T-helper 2 cell treated with Interferon-gamma antibody and Interleukin-4, amounts not matched to agents 5 μg/mL and 100 μg/mL, for 36 hours (primary cell): ENCODE data around the gene GK.
"Not testable (repeated sequence)": the region's sequence is repeated elsewhere in the genome, so short reads cannot be mapped to it uniquely, and the experiment has no call there.

Experiments
- DNase-seq: peaks from one replicate; pipeline ENCODE4 v3.0.0; 2021; ENCODE audit warnings: low spot score
- H3K27ac Mint-ChIP-seq: one replicate; pipeline ENCODE4 v1.8.0; 2021; ENCODE audit warnings: mild to moderate bottlenecking, mixed read lengths
- H3K27me3 Mint-ChIP-seq: one replicate; pipeline ENCODE4 v1.8.0; 2021; ENCODE audit warnings: low read depth, mixed read lengths
- H3K36me3 Mint-ChIP-seq: one replicate; pipeline ENCODE4 v1.8.0; 2021; ENCODE audit warnings: low read depth, mixed read lengths
- H3K4me1 Mint-ChIP-seq: one replicate; pipeline ENCODE4 v1.8.0; 2021; ENCODE audit warnings: low read depth, mixed read lengths
- H3K4me3 Mint-ChIP-seq: one replicate; pipeline ENCODE4 v1.8.0; 2022; ENCODE audit warnings: mild to moderate bottlenecking, moderate library complexity, mixed read lengths
- H3K9me3 Mint-ChIP-seq: one replicate; pipeline ENCODE4 v1.8.0; 2021; ENCODE audit warnings: mixed read lengths

Gene GK

DNA sequence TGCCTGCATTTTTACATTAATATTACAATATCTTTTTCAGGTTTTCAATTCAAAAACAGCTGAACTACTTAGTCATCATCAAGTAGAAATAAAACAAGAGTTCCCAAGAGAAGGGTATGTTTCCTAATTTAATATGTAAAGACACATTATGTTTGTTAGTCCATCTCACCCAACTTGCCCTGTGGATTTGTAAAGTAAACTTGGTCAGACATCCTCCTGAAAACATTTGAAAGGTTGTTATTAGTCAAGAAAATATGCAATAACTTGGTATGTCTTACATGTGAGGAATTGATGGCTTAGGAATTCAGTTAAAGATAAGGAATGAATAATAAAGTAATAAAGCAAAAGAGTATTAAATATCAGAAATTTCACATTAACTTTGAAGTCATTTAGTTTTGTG is 12.2 kb downstream of the GK start:
- peaks cover 9% of the 10 kb centered on the region for H3K4me1 Mint-ChIP-seq
- peaks cover 23% of the 10 kb centered on the region for H3K36me3 Mint-ChIP-seq
- H3K27me3 Mint-ChIP-seq: no peaks in the 10 kb centered on the region
- no peaks in the 10 kb centered on the region for H3K9me3 Mint-ChIP-seq
- H3K27ac Mint-ChIP-seq: no peak overlapping the region
- no peak for DNase-seq
- no peak overlapping the region for H3K4me3 Mint-ChIP-seq

DNA sequence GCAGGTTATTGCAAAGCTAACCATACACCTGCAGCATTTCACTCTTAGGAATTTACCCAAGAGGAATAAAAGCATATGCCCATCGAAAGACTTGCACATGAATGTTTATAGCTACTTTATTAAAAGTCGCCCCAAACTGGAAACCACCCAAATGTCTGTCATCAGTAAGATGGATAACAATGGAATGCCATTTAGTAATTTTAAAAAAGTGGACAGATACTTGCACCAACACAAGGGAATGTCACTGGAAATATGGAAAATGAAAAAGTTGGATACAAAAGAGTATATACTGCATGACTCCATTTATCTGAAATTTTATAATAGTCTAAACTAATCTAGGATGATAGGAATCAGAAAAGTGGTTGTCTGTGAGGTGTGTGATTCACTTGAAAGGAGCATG is 12.9 kb downstream of the GK start:
- Mint-ChIP-seq H3K4me1 (peaks cover 8% of the 10 kb centered on the region), H3K27ac (no peak overlapping the region), H3K4me3 (no peak overlapping the region), H3K27me3 (no peaks in the 10 kb centered on the region), H3K9me3 (no peaks in the 10 kb centered on the region), H3K36me3 (peaks cover 25% of the 10 kb centered on the region)
- DNase-seq: no peak

GRCh38 chrX:30668581-30668980 is 15.4 kb downstream of the GK start:
- Mint-ChIP-seq H3K4me1 (peaks cover 3% of the 10 kb centered on the region), H3K9me3 (no peaks in the 10 kb centered on the region), H3K27ac (peak overlapping the region; percentile 64), H3K27me3 (no peaks in the 10 kb centered on the region), H3K4me3 (no peak overlapping the region), H3K36me3 (peaks cover 31% of the 10 kb centered on the region)
- no peak for DNase-seq

GRCh38 chrX:30671189-30671588 is 18.0 kb downstream of the GK start:
- not testable (repeated sequence) for DNase-seq, H3K27ac Mint-ChIP-seq, H3K27me3 Mint-ChIP-seq, H3K9me3 Mint-ChIP-seq, H3K4me3 Mint-ChIP-seq, H3K4me1 Mint-ChIP-seq
- H3K36me3 Mint-ChIP-seq: peaks cover 36% of the 10 kb centered on the region

GRCh38 chrX:30673127-30673796 is 20.0 kb downstream of the GK start:
- Mint-ChIP-seq H3K27ac (no peak overlapping the region), H3K9me3 (no peaks in the 10 kb centered on the region), H3K4me1 (peaks cover 7% of the 10 kb centered on the region), H3K27me3 (no peaks in the 10 kb centered on the region), H3K4me3 (no peak overlapping the region), H3K36me3 (peaks cover 40% of the 10 kb centered on the region)
- DNase-seq: no peak

- Mint-ChIP-seq H3K36me3 (peaks cover 34% of the 10 kb centered on the region), H3K4me3 (no peak overlapping the region), H3K27ac (no peak overlapping the region), H3K9me3 (no peaks in the 10 kb centered on the region), H3K27me3 (no peaks in the 10 kb centered on the region), H3K4me1 (peaks cover 7% of the 10 kb centered on the region)
- DNase-seq: no peak
Observed at GRCh38 chrX:30673884-30674598, 20.8 kb downstream of the GK start.

DNA sequence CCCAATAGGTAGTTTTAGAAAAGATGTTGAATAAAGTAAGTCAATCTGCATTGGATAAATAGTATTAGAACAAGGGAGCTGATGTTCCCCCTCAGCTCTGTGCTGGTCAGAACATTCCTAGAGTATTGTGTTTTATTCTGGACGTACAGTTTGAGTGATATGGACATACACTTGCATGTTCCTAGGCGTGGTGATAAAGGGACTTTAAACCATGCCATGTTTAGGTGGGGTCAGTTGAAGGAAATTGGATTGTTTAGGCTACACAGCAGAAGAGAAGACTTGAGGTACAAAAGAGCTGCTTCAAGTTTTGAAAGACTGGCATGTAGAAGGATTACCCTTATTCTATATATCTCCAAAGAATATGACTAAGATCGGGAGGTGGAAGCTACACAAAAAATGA is 21.6 kb downstream of the GK start:
- H3K36me3 Mint-ChIP-seq: peaks cover 41% of the 10 kb centered on the region
- DNase-seq: no peak
- H3K4me1 Mint-ChIP-seq: peaks cover 7% of the 10 kb centered on the region
- no peak overlapping the region for H3K27ac Mint-ChIP-seq
- no peak overlapping the region for H3K4me3 Mint-ChIP-seq
- H3K27me3 Mint-ChIP-seq: no peaks in the 10 kb centered on the region
- no peaks in the 10 kb centered on the region for H3K9me3 Mint-ChIP-seq

- Mint-ChIP-seq H3K4me1 (peaks cover 12% of the 10 kb centered on the region), H3K4me3 (no peak overlapping the region), H3K36me3 (peaks cover 36% of the 10 kb centered on the region), H3K9me3 (no peaks in the 10 kb centered on the region), H3K27me3 (no peaks in the 10 kb centered on the region), H3K27ac (peak overlapping the region; percentile 20)
- no peak for DNase-seq
Observed at GRCh38 chrX:30679369-30679768, 26.1 kb downstream of the GK start.

- peaks cover 34% of the 10 kb centered on the region for H3K36me3 Mint-ChIP-seq
Observed at GRCh38 chrX:30680618-30681017, 27.4 kb downstream of the GK start.

DNA sequence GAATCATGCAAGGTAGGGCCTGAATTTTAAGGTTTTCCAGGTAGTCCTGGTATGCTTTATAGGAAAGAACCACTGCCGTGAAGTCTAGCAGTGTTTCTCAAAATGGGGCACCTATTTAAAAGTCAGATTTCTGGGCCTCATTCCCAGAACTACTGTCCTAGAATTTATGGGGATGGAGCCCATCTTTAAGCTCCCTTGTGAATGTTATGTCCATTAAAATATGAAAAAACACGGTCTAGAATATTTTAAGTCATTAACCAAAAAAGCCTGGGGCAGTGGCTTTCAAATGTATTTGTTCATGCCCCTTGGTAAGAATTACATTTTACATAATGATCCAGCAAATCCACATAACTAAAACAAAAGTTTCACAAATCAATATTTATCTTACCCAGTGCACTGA is 35.4 kb downstream of the GK start:
- H3K36me3 Mint-ChIP-seq: peaks cover 26% of the 10 kb centered on the region
- no peaks in the 10 kb centered on the region for H3K27me3 Mint-ChIP-seq
- no peaks in the 10 kb centered on the region for H3K9me3 Mint-ChIP-seq
- H3K4me1 Mint-ChIP-seq: no peaks in the 10 kb centered on the region
- no peak for DNase-seq
- no peak overlapping the region for H3K27ac Mint-ChIP-seq
- H3K4me3 Mint-ChIP-seq: no peak overlapping the region

More at GRCh38 chrX:30680618-30681017, 27.4 kb downstream of the GK start:
- Mint-ChIP-seq H3K9me3 (no peaks in the 10 kb centered on the region), H3K27me3 (no peaks in the 10 kb centered on the region), H3K4me3 (no peak overlapping the region), H3K27ac (no peak overlapping the region), H3K4me1 (peaks cover 12% of the 10 kb centered on the region)
- DNase-seq: no peak

GRCh38 chrX:30689116-30689515 is 35.9 kb downstream of the GK start:
- no peaks in the 10 kb centered on the region for H3K9me3 Mint-ChIP-seq
- no peak overlapping the region for H3K4me3 Mint-ChIP-seq
- peaks cover 30% of the 10 kb centered on the region for H3K36me3 Mint-ChIP-seq
- H3K27me3 Mint-ChIP-seq: no peaks in the 10 kb centered on the region
- H3K4me1 Mint-ChIP-seq: no peaks in the 10 kb centered on the region
- DNase-seq: no peak
- no peak overlapping the region for H3K27ac Mint-ChIP-seq

GRCh38 chrX:30690330-30690729 is 37.1 kb downstream of the GK start:
- no peaks in the 10 kb centered on the region for H3K9me3 Mint-ChIP-seq
- no peaks in the 10 kb centered on the region for H3K4me1 Mint-ChIP-seq

GRCh38 chrX:30693999-30694650 is 40.9 kb downstream of the GK start:
- H3K4me3 Mint-ChIP-seq: no peak overlapping the region
- no peak overlapping the region for H3K27ac Mint-ChIP-seq
- no peak for DNase-seq
- peaks cover 5% of the 10 kb centered on the region for H3K4me1 Mint-ChIP-seq
- H3K9me3 Mint-ChIP-seq: no peaks in the 10 kb centered on the region
- no peaks in the 10 kb centered on the region for H3K27me3 Mint-ChIP-seq
- H3K36me3 Mint-ChIP-seq: peaks cover 45% of the 10 kb centered on the region

More at GRCh38 chrX:30690330-30690729, 37.1 kb downstream of the GK start:
- H3K4me3 Mint-ChIP-seq: no peak overlapping the region
- peaks cover 39% of the 10 kb centered on the region for H3K36me3 Mint-ChIP-seq
- DNase-seq: no peak
- no peak overlapping the region for H3K27ac Mint-ChIP-seq
- no peaks in the 10 kb centered on the region for H3K27me3 Mint-ChIP-seq

DNA sequence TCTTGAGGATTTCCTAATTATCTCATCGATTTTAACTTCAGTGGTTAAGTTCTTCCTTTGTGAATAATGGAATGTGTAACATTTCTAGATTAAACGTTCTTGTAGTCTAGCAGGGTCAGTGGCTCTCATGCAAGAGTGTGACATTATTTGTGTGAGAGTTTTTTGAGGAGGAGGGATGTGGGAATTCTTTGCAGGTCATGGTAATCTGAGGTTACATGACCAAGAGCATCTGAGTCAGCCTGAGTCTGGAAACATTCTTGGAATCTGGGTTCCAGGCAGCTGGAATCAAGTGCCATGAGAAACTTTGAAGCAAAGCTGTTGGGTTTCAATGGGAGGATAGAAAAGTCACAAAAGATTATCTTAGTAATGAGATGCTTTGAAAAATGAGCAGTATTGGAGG is 49.5 kb downstream of the GK start:
- DNase-seq: no peak
- H3K4me3 Mint-ChIP-seq: no peak overlapping the region
- H3K27me3 Mint-ChIP-seq: no peaks in the 10 kb centered on the region
- H3K9me3 Mint-ChIP-seq: no peaks in the 10 kb centered on the region
- no peak overlapping the region for H3K27ac Mint-ChIP-seq
- peaks cover 42% of the 10 kb centered on the region for H3K36me3 Mint-ChIP-seq
- peaks cover 19% of the 10 kb centered on the region for H3K4me1 Mint-ChIP-seq
